A549 (cell line): Measurements from ENCODE around the gene RPS21. TPM values are rescaled to one million over a fixed set of nuclear protein-coding genes. Genes with fewer than 3 reads are reported as not detected.

Experiments used
- ATAC-seq, 2 experiments: fragments of 200-7000 bp in 1 of 2; fragments of >200 bp in 1 of 2; cut with Nextera tagmentation in 1 of 2; cut with Tn5 transposase in 1 of 2; 3 replicates each; pipeline versions ENCODE4 v1.8.0 to v1.9.1; 2018 to 2020; ENCODE audit warnings: mild to moderate bottlenecking in 1 of 2, moderate library complexity in 1 of 2
- CTCF ChIA-PET: fragments of 300-600 bp; sonication (Branson Sonifier 250); formaldehyde crosslinking; extraction: SDS; loops from one replicate; lab custom pipeline; 2021; ENCODE audit warnings: antibody characterized with exemption, inconsistent platforms; lab: Yijun Ruan, JAX
- POLR2A ChIA-PET: fragments of 350-600 bp; formaldehyde crosslinking; extraction: SDS; loops from one replicate; lab custom pipeline; 2021; ENCODE audit warnings: antibody characterized with exemption, inconsistent platforms; lab: Yijun Ruan, JAX
- DNase-seq, 2 experiments: peaks; one replicate each; pipeline versions ENCODE4 v3.0.0 to v3.0.0-alpha.2; 2011 to 2016; ENCODE audit warnings: low read depth in 1 of 2, low spot score in 1 of 2
- FAIRE-seq: peaks from 2 replicates; lab custom pipeline; 2011; peaks lifted over from hg19 to GRCh38; lab: Jason Lieb, UNC
- H3K27ac ChIP-seq, 2 experiments: fragments of >200 bp; sonication (Bioruptor Twin); formaldehyde crosslinking; 3 replicates each; pipeline ENCODE4 v1.5.1; 2016 to 2017
- H3K4me1 ChIP-seq: fragments of >200 bp; sonication (Bioruptor Twin); formaldehyde crosslinking; 3 replicates; pipeline ENCODE4 v1.6.1; 2016
- H3K4me2 ChIP-seq: fragments of >200 bp; sonication (Bioruptor Twin); formaldehyde crosslinking; 3 replicates; pipeline ENCODE4 v1.6.1; 2016
- H3K4me3 ChIP-seq: fragments of >200 bp; sonication (Bioruptor Twin); formaldehyde crosslinking; 3 replicates; pipeline ENCODE4 v1.5.1; 2016
- H3K9me3 ChIP-seq: fragments of >200 bp; sonication (Bioruptor Twin); formaldehyde crosslinking; 3 replicates; pipeline ENCODE4 v1.6.1; 2016
- BCL3 ChIP-seq: fragments of >200 bp; sonication (Bioruptor Twin); formaldehyde crosslinking; IDR thresholded peaks from 3 replicates; pipeline ENCODE4 v1.6.1; 2016
- CBX2 ChIP-seq: fragments of 200-600 bp; sonication (generic); IDR thresholded peaks from 2 replicates; pipeline ENCODE4 v1.6.1; 2016; ENCODE audit warnings: low read depth, mild to moderate bottlenecking, borderline replicate concordance
- CHD2 ChIP-seq: fragments of 150-350 bp; IDR thresholded peaks from 2 replicates; pipeline ENCODE4 v1.6.1; 2014; ENCODE audit warnings: low read length; ENCODE audit not compliant: partially characterized antibody
- CHD4 ChIP-seq: fragments of 200-600 bp; sonication (generic); IDR thresholded peaks from 2 replicates; pipeline ENCODE4 v1.6.1; 2016; ENCODE audit warnings: antibody characterized with exemption, mild to moderate bottlenecking, borderline replicate concordance
- CTCF ChIP-seq: fragments of >200 bp; sonication (Bioruptor Twin); formaldehyde crosslinking; IDR thresholded peaks from 3 replicates; pipeline ENCODE4 v1.5.1; 2016
- EHMT2 ChIP-seq: fragments of 200-600 bp; sonication (generic); IDR thresholded peaks from 2 replicates; pipeline ENCODE4 v1.6.1; 2016; ENCODE audit warnings: antibody characterized with exemption, low read depth, mild to moderate bottlenecking, moderate library complexity
- FOSB ChIP-seq: fragments of 250-450 bp; sonication (Bioruptor Pico); IDR thresholded peaks from 2 replicates; pipeline ENCODE4 v1.5.0; 2020; ENCODE audit warnings: mild to moderate bottlenecking, moderate library complexity
- FOXS1 ChIP-seq: fragments of 250-450 bp; sonication (Bioruptor Pico); IDR thresholded peaks from 2 replicates; pipeline ENCODE4 v1.5.0; 2020; ENCODE audit warnings: mild to moderate bottlenecking, moderate library complexity
- GATA3 ChIP-seq: IDR thresholded peaks from 2 replicates; pipeline ENCODE4 v1.6.1; 2012; ENCODE audit warnings: borderline replicate concordance
- HMGXB4 ChIP-seq: fragments of 250-450 bp; sonication (Bioruptor Pico); IDR thresholded peaks from 2 replicates; pipeline ENCODE4 v1.5.0; 2021; ENCODE audit warnings: mild to moderate bottlenecking, moderate library complexity, borderline replicate concordance
- HOXB13 ChIP-seq: fragments of 250-450 bp; sonication (Bioruptor Pico); IDR thresholded peaks from 2 replicates; pipeline ENCODE4 v1.5.0; 2020; ENCODE audit warnings: low read depth, mild to moderate bottlenecking, moderate library complexity
- MAFK ChIP-seq: fragments of 450-650 bp; IDR thresholded peaks from 2 replicates; pipeline ENCODE4 v1.6.1; 2014; ENCODE audit not compliant: partially characterized antibody
- MAX ChIP-seq: IDR thresholded peaks from 2 replicates; pipeline ENCODE4 v1.6.1; 2012
- MAZ ChIP-seq: fragments of 150-350 bp; IDR thresholded peaks from 2 replicates; pipeline ENCODE4 v1.6.1; 2014; ENCODE audit warnings: antibody characterized with exemption, low read depth, low read length, borderline replicate concordance
- NFE2L2 ChIP-seq: fragments of 150-350 bp; conservative IDR thresholded peaks from 2 replicates; pipeline ENCODE4 v1.6.1; 2014; ENCODE audit warnings: low read length
- NPAS2 ChIP-seq: fragments of 250-450 bp; sonication (Bioruptor Pico); IDR thresholded peaks from 2 replicates; pipeline ENCODE4 v1.8.0; 2022; ENCODE audit warnings: mild to moderate bottlenecking, moderate library complexity, borderline replicate concordance
- PBX3 ChIP-seq: IDR thresholded peaks from 2 replicates; pipeline ENCODE4 v1.6.1; 2012
- POLR2A ChIP-seq: IDR thresholded peaks from 2 replicates; pipeline ENCODE4 v1.6.1; 2012; ENCODE audit warnings: mild to moderate bottlenecking, low read length
- RARB ChIP-seq: fragments of 250-450 bp; sonication (Bioruptor Pico); IDR thresholded peaks from 2 replicates; pipeline ENCODE4 v1.8.0; 2021; ENCODE audit warnings: mild to moderate bottlenecking, moderate library complexity
- RNF2 ChIP-seq: fragments of 200-600 bp; sonication (generic); IDR thresholded peaks from 2 replicates; pipeline ENCODE4 v1.6.1; 2016; ENCODE audit warnings: low read depth, mild to moderate bottlenecking, antibody characterized with exemption, moderate library complexity, borderline replicate concordance
- SREBF2 ChIP-seq: fragments of 450-650 bp; IDR thresholded peaks from 2 replicates; pipeline ENCODE4 v1.6.1; 2014; ENCODE audit warnings: mild to moderate bottlenecking, moderate library complexity
- USF2 ChIP-seq: fragments of 450-650 bp; IDR thresholded peaks from 2 replicates; pipeline ENCODE4 v1.6.1; 2014; ENCODE audit warnings: antibody characterized with exemption
- ZFP36 ChIP-seq: fragments of 450-650 bp; IDR thresholded peaks from 2 replicates; pipeline ENCODE4 v1.6.1; 2014; ENCODE audit warnings: borderline replicate concordance; ENCODE audit not compliant: partially characterized antibody
- ZNF302 ChIP-seq: fragments of 250-450 bp; sonication (Bioruptor Pico); IDR thresholded peaks from 2 replicates; pipeline ENCODE4 v1.9.0; 2021; ENCODE audit warnings: inconsistent platforms, mild to moderate bottlenecking, moderate library complexity
- ZSCAN20 ChIP-seq: fragments of 250-450 bp; sonication (Bioruptor Pico); IDR thresholded peaks from 2 replicates; pipeline ENCODE4 v1.8.0; 2022; ENCODE audit warnings: mild to moderate bottlenecking, moderate library complexity
- WGBS: methylation state at CpG from one replicate; pipeline ENCODE4 v1.1.6; 2017; ENCODE audit errors: missing lambda C conversion rate; 5-methylcytosine and 5-hydroxymethylcytosine counted together
- polyA plus RNA-seq, 4 experiments: library from polyadenylated mRNA; depleted of rRNA in 3 of 4; stranded (reverse); fragments of >200 nt; fragmentation: RNase III in 1 of 4; extraction: RNeasy Plus Mini Kit Qiagen cat#74134 plus additional on column Dnase treatment in 1 of 4; gene quantifications; 2 replicates in 3 of 4; 3 replicates in 1 of 4; pipeline ENCODE4 v1.2.3, GENCODE V29; 2011 to 2017

Gene RPS21
- polyA plus RNA-seq, 2 of the 4 experiments (the other 2 are of a cell fraction), result 2,862 to 4,026 TPM

GRCh38 chr20:62391165-62392076, 4.5 kb downstream of the RPS21 start:
- no peak overlapping the region for H3K27ac ChIP-seq
- H3K4me1 ChIP-seq, result peaks cover 15% of the 10 kb centered on the region
- WGBS, result 96% methylated on average over 32 of the region's 44 CpGs
- ATAC-seq, result no peak
- ChIA-PET POLR2A (no interaction called here), CTCF (interaction anchor here (0.8 to 6.0 kb wide), 7 partner anchors 9 to 109 kb away, joined by 3 to 38 read pairs (median 5); partner anchors contain the start of gene ADRM1)
- H3K9me3 ChIP-seq, result no peaks in the 10 kb centered on the region
- H3K4me3 ChIP-seq, result no peak overlapping the region
- no peak for DNase-seq
- TF ChIP-seq ZNF302, result no peak
- TF ChIP-seq SREBF2, result no peak
- TF ChIP-seq HMGXB4 (CRISPR knock-in tag), result no peak
- no peak for TF ChIP-seq MAX
- TF ChIP-seq PBX3, result no peak
- no peak for TF ChIP-seq HOXB13 (CRISPR knock-in tag)
- no peak for TF ChIP-seq MAFK
- TF ChIP-seq GATA3, result no peak
- no peak overlapping the region for H3K4me2 ChIP-seq
- no peak for FAIRE-seq

- no peak overlapping the region for H3K4me3 ChIP-seq
- ChIA-PET CTCF (interaction anchor here (1.7 to 6.0 kb wide), 3 partner anchors 9 to 13 kb away, joined by 7 to 38 read pairs (median 13); no protein-coding TSS in a partner anchor), POLR2A (no interaction called here)
- peaks cover 15% of the 10 kb centered on the region for H3K4me1 ChIP-seq
- 93% methylated on average over 7 of the region's 10 CpGs for WGBS
- FAIRE-seq (no peak), ATAC-seq (no peak), DNase-seq (no peak)
- H3K9me3 ChIP-seq, result no peaks in the 10 kb centered on the region
- no peak overlapping the region for H3K27ac ChIP-seq
- H3K4me2 ChIP-seq, result no peak overlapping the region
- TF ChIP-seq USF2 (no peak), CTCF (no peak)
Measured at GRCh38 chr20:62392077-62392418, 5.1 kb downstream of the RPS21 start.

GRCh38 chr20:62392621-62393334, 5.9 kb downstream of the RPS21 start:
- ATAC-seq, result peak; percentile 1 to 10; a peak in 2 of 6 replicates
- H3K4me2 ChIP-seq, result no peak overlapping the region
- POLR2A ChIA-PET, result interaction anchor here (0.5 kb wide), 1 partner anchor 288 kb away, joined by 6 read pairs; no protein-coding TSS in a partner anchor
- no peaks in the 10 kb centered on the region for H3K9me3 ChIP-seq
- no peak for DNase-seq
- H3K4me3 ChIP-seq, result no peak overlapping the region
- 91% methylated on average over 14 of the region's 21 CpGs for WGBS
- no peak overlapping the region for H3K27ac ChIP-seq
- peaks cover 15% of the 10 kb centered on the region for H3K4me1 ChIP-seq
- FAIRE-seq, result no peak
- CTCF ChIA-PET, result interaction anchor here (1.2 to 6.0 kb wide), 5 partner anchors 8 to 416 kb away, joined by 3 to 38 read pairs (median 11); no protein-coding TSS in a partner anchor
- TF ChIP-seq FOSB (CRISPR knock-in tag), result no peak
- no peak for TF ChIP-seq CHD4
- no peak for TF ChIP-seq MAZ
- TF ChIP-seq RARB (CRISPR knock-in tag), result no peak
- TF ChIP-seq RNF2, result no peak
- no peak for TF ChIP-seq BCL3
- TF ChIP-seq EHMT2, result no peak
- no peak for TF ChIP-seq ZFP36
- TF ChIP-seq FOXS1 (CRISPR knock-in tag), result no peak
- no peak for TF ChIP-seq CHD2
- TF ChIP-seq NPAS2 (CRISPR knock-in tag), result no peak
- TF ChIP-seq CBX2, result no peak
- TF ChIP-seq POLR2A, result no peak
- no peak for TF ChIP-seq ZSCAN20 (CRISPR knock-in tag)
- TF ChIP-seq NFE2L2, result no peak
